H1 (cell line): Measurements from ENCODE around the gene GPR37.

ENCODE experiments used
- CBX8 ChIP-seq: fragments of 300-800, 300-1000 bp; sonication (generic); IDR thresholded peaks from 2 replicates; pipeline ENCODE4 v1.7.1; 2016; ENCODE audit warnings: low read depth, low read length, borderline replicate concordance
- MAFK ChIP-seq: IDR thresholded peaks from 2 replicates; pipeline ENCODE4 v1.6.1; 2012; ENCODE audit warnings: low read depth, mild to moderate bottlenecking, improper control_type of control experiment, low read length
- SP1 ChIP-seq: IDR thresholded peaks from 2 replicates; pipeline ENCODE4 v1.6.1; 2011; ENCODE audit warnings: low read depth, low read length
- TF ChIP-seq, protein P1 (sequence below), 3 experiments: IDR thresholded peaks; 1 replicate in 2 of 3; 2 replicates in 1 of 3; pipeline versions ENCODE4 v1.5.1 to v1.6.1; 2011; ENCODE audit warnings: low read length in 3 of 3, mild to moderate bottlenecking in 3 of 3, inconsistent platforms in 2 of 3, low read depth in 1 of 3, moderate library complexity in 1 of 3; ENCODE audit not compliant: insufficient read depth in 1 of 3; ENCODE audit errors: control extremely low read depth in 1 of 3
- TF ChIP-seq, protein P2 (sequence below): IDR thresholded peaks from 2 replicates; pipeline ENCODE4 v1.6.1; 2011; ENCODE audit warnings: low read depth, mild to moderate bottlenecking, low read length; ENCODE audit not compliant: insufficient read depth

DNA sequence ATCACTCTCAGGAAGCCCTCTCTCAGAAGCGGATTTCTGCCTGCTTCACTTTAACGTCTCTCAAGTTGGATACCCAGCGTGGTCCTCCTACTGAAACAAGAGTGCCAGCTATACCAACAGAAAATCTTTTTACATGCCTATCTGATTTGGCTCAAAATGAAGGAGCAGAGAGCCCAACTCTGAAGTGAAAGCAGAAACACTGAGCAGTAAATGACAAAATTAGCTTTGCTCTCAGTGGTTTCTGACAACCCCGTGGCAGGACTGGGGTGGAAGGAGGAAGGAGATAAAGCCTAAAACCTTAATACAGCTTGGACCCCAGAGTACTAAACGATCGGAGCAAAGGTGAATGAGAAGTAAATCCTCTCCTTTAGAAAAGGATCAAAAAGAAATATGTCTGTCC, 25.1 kb upstream of the GPR37 start:
- TF ChIP-seq, protein P1, sequence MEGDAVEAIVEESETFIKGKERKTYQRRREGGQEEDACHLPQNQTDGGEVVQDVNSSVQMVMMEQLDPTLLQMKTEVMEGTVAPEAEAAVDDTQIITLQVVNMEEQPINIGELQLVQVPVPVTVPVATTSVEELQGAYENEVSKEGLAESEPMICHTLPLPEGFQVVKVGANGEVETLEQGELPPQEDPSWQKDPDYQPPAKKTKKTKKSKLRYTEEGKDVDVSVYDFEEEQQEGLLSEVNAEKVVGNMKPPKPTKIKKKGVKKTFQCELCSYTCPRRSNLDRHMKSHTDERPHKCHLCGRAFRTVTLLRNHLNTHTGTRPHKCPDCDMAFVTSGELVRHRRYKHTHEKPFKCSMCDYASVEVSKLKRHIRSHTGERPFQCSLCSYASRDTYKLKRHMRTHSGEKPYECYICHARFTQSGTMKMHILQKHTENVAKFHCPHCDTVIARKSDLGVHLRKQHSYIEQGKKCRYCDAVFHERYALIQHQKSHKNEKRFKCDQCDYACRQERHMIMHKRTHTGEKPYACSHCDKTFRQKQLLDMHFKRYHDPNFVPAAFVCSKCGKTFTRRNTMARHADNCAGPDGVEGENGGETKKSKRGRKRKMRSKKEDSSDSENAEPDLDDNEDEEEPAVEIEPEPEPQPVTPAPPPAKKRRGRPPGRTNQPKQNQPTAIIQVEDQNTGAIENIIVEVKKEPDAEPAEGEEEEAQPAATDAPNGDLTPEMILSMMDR (IDR thresholded peaks at IDR 0.05; ENCODE audit: control extremely low read depth in 1 of 3, insufficient read depth in 1 of 3, low read depth in 1 of 3, low read length in 3 of 3), result no peak
- no peak for TF ChIP-seq MAFK
- TF ChIP-seq CBX8, result no peak
- no peak for TF ChIP-seq SP1
- TF ChIP-seq, protein P2, sequence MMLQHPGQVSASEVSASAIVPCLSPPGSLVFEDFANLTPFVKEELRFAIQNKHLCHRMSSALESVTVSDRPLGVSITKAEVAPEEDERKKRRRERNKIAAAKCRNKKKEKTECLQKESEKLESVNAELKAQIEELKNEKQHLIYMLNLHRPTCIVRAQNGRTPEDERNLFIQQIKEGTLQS, result no peak
